GM23338 (cell line): ENCODE measurements around the gene GRIFIN. TPM values are rescaled to one million over a fixed set of nuclear protein-coding genes. Genes with fewer than 3 reads are reported as not detected.

ENCODE experiments used
- ATAC-seq: fragments of 200-7000 bp; cut with Tn5 transposase; 3 replicates; pipeline ENCODE4 v1.9.1; 2020
- DNase-seq: peaks from one replicate; pipeline ENCODE4 v3.0.0-alpha.2; 2015; ENCODE audit warnings: low spot score
- H2AFZ ChIP-seq: fragments of 200-600 bp; sonication (generic); 2 replicates; pipeline ENCODE4 v1.8.0; 2016; ENCODE audit warnings: antibody characterized with exemption, mild to moderate bottlenecking, moderate library complexity
- H3F3A ChIP-seq: fragments of 200-600 bp; sonication (generic); replicated peaks from 2 replicates; pipeline ENCODE4 v1.8.0; 2017; ENCODE audit warnings: antibody characterized with exemption, mixed run types, low read depth
- H3K27ac ChIP-seq: fragments of 200-600 bp; sonication (generic); 2 replicates; pipeline ENCODE4 v1.6.1; 2016; ENCODE audit warnings: low read depth
- H3K27me3 ChIP-seq: fragments of 200-600 bp; sonication (generic); 2 replicates; pipeline ENCODE4 v1.8.0; 2016; ENCODE audit warnings: mild to moderate bottlenecking, mixed run types, moderate library complexity; ENCODE audit not compliant: insufficient read depth
- H3K36me3 ChIP-seq: fragments of 200-600 bp; sonication (generic); 2 replicates; pipeline ENCODE4 v1.8.0; 2016; ENCODE audit warnings: mild to moderate bottlenecking; ENCODE audit not compliant: insufficient read depth
- H3K4me1 ChIP-seq: fragments of 200-600 bp; sonication (generic); 2 replicates; pipeline ENCODE4 v1.8.0; 2016; ENCODE audit warnings: mild to moderate bottlenecking, moderate library complexity; ENCODE audit not compliant: insufficient read depth
- H3K4me2 ChIP-seq: fragments of 200-600 bp; sonication (generic); 2 replicates; pipeline ENCODE4 v1.7.1; 2017; ENCODE audit warnings: mixed run types
- H3K4me3 ChIP-seq: fragments of 200-600 bp; sonication (generic); 2 replicates; pipeline ENCODE4 v1.6.1; 2016; ENCODE audit warnings: mixed run types
- H3K79me2 ChIP-seq: fragments of 200-600 bp; sonication (generic); replicated peaks from 2 replicates; pipeline ENCODE4 v1.8.0; 2017; ENCODE audit warnings: mild to moderate bottlenecking; ENCODE audit not compliant: insufficient read depth
- H3K9me2 ChIP-seq: fragments of 200-600 bp; sonication (generic); 2 replicates; pipeline ENCODE4 v1.8.0; 2017; ENCODE audit not compliant: insufficient read depth
- H4K20me1 ChIP-seq: fragments of 200-600 bp; sonication (generic); replicated peaks from 2 replicates; pipeline ENCODE4 v1.8.0; 2017; ENCODE audit warnings: mild to moderate bottlenecking; ENCODE audit not compliant: insufficient read depth
- H3K27ac Mint-ChIP-seq: 2 replicates; pipeline ENCODE4 v1.8.0; 2020; ENCODE audit warnings: inconsistent platforms, mild to moderate bottlenecking, moderate library complexity, mixed read lengths
- H3K27me3 Mint-ChIP-seq: 3 replicates; pipeline ENCODE4 v1.8.0; 2022; ENCODE audit warnings: low read depth, mild to moderate bottlenecking, moderate library complexity, mixed read lengths, inconsistent platforms; ENCODE audit not compliant: insufficient read depth, poor library complexity
- H3K36me3 Mint-ChIP-seq: 3 replicates; pipeline ENCODE4 v1.8.0; 2021; ENCODE audit warnings: low read depth, mild to moderate bottlenecking, inconsistent platforms, moderate library complexity, mixed read lengths
- H3K4me1 Mint-ChIP-seq: 3 replicates; pipeline ENCODE4 v1.8.0; 2020; ENCODE audit warnings: mild to moderate bottlenecking, inconsistent platforms, mixed read lengths
- H3K4me3 Mint-ChIP-seq: 3 replicates; pipeline ENCODE4 v1.8.0; 2021; ENCODE audit warnings: moderate library complexity, mild to moderate bottlenecking, inconsistent platforms, mixed read lengths
- H3K9me3 Mint-ChIP-seq: 3 replicates; pipeline ENCODE4 v1.8.0; 2020; ENCODE audit warnings: moderate library complexity, mild to moderate bottlenecking, inconsistent platforms, mixed read lengths
- CREB1 ChIP-seq: fragments of 250-450 bp; sonication (Bioruptor Pico); IDR thresholded peaks from 2 replicates; pipeline ENCODE4 v1.5.0; 2020; ENCODE audit warnings: low read depth, mild to moderate bottlenecking, moderate library complexity
- STAT1 ChIP-seq: IDR thresholded peaks from one replicate; pipeline ENCODE4 v1.6.1; 2016; ENCODE audit warnings: antibody characterized with exemption; ENCODE audit not compliant: unreplicated experiment
- ZNF462 ChIP-seq: fragments of 250-450 bp; sonication (Bioruptor Pico); IDR thresholded peaks from 2 replicates; pipeline ENCODE4 v1.5.0; 2020; ENCODE audit warnings: mild to moderate bottlenecking, moderate library complexity
- polyA plus RNA-seq: library from polyadenylated mRNA; unstranded; fragments of >200 nt; fragmentation: Nextera tagmentation; extraction: Ambion mirVana; gene quantifications from 2 replicates; pipeline ENCODE4 v1.2.1, GENCODE V29; 2016
- total RNA-seq: library from RNA; depleted of rRNA; stranded (reverse); fragments of >200 nt; shearing (Covaris generic); gene quantifications from 2 replicates; pipeline ENCODE4 v1.2.3, GENCODE V29; 2014
- TF ChIP-seq, protein P1 (sequence below), 2 experiments: fragments of 200-600 bp in 1 of 2; sonication (generic) in 1 of 2; conservative IDR thresholded peaks; 2 replicates each; pipeline versions ENCODE4 v1.5.1 to v1.6.1; 2016 to 2017; ENCODE audit warnings: antibody characterized with exemption in 2 of 2, low read depth in 2 of 2, mild to moderate bottlenecking in 2 of 2, moderate library complexity in 1 of 2

Gene GRIFIN
- total and polyA plus RNA-seq, 2 experiments from 2014 or later = not detected

GRCh38 chr7:2475678-2476015 lies 551 bp downstream of the GRIFIN start (continued):
- TF ChIP-seq ZNF462 (CRISPR knock-in tag) = no peak

GRCh38 chr7:2474813-2475677 lies 1.2 kb downstream of the GRIFIN start:
- Histone ChIP-seq H3F3A (0 out of 2 replicates have a peak, but pooled peaks cover 1% of the 10 kb centered on the region), H3K27ac (no peak overlapping the region), H3K27me3 (no peaks in the 10 kb centered on the region), H3K4me1 (peaks cover 3% of the 10 kb centered on the region; the same call in 1 of the 2 replicates), H3K4me2 (0 out of 2 replicates have a peak overlapping the region, but pooled peaks have one; percentile 32), H4K20me1 (no peaks in the 10 kb centered on the region), H3K79me2 (no peaks in the 10 kb centered on the region), H2AFZ (no peak overlapping the region; the same call in 1 of the 2 replicates), H3K4me3 (no peak overlapping the region), H3K36me3 (no peaks in the 10 kb centered on the region), H3K9me2 (no peaks in the 10 kb centered on the region)
- Mint-ChIP-seq H3K4me3 (no peak overlapping the region), H3K27me3 (peaks cover 15% of the 10 kb centered on the region), H3K27ac (no peak overlapping the region), H3K9me3 (no peaks in the 10 kb centered on the region), H3K36me3 (no peaks in the 10 kb centered on the region; the same call in 2 of the 3 replicates), H3K4me1 (peaks cover 32% of the 10 kb centered on the region)
- no peak for DNase-seq
- TF ChIP-seq STAT1 (no peak), CREB1 (CRISPR knock-in tag) (no peak)
- TF ChIP-seq, protein P1, sequence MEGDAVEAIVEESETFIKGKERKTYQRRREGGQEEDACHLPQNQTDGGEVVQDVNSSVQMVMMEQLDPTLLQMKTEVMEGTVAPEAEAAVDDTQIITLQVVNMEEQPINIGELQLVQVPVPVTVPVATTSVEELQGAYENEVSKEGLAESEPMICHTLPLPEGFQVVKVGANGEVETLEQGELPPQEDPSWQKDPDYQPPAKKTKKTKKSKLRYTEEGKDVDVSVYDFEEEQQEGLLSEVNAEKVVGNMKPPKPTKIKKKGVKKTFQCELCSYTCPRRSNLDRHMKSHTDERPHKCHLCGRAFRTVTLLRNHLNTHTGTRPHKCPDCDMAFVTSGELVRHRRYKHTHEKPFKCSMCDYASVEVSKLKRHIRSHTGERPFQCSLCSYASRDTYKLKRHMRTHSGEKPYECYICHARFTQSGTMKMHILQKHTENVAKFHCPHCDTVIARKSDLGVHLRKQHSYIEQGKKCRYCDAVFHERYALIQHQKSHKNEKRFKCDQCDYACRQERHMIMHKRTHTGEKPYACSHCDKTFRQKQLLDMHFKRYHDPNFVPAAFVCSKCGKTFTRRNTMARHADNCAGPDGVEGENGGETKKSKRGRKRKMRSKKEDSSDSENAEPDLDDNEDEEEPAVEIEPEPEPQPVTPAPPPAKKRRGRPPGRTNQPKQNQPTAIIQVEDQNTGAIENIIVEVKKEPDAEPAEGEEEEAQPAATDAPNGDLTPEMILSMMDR (conservative IDR thresholded peaks at IDR 0.05; ENCODE audit: low read depth in 2 of 2) = peak in 1 of 2 experiments; percentile 25; a peak in 1 of 4 replicates
- no peak for ATAC-seq
